HG03025 (cell line): ENCODE data around the gene TMEM259.

ENCODE experiments used
- ATAC-seq: cut with Tn5 transposase; IDR thresholded peaks from one replicate; pipeline ENCODE4 v1.9.1; 2021; ENCODE audit warnings: mild to moderate bottlenecking, moderate library complexity; ENCODE audit not compliant: unreplicated experiment, low FRiP score

The TMEM259 gene

DNA sequence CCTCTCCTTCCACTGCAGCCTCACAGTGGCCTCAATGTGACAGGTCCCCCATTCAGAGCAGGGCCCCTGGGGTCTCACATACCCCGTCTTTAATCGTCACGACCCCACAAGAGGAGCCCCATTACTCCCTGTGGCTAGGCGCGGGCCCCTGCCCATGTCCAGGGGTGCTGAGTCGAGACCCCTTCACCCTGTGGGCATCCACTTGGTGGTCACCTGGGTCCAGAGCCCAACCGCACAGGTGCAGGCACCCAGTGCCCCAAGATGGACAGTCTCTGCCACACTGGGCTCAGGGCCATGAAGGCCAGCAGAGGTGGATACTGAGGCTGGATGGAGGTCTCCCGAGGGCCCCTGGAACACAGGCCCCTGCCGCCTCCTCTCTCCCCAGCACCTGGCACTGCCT lies 3.0 kb downstream of the TMEM259 start:
- ATAC-seq, result no peak

DNA sequence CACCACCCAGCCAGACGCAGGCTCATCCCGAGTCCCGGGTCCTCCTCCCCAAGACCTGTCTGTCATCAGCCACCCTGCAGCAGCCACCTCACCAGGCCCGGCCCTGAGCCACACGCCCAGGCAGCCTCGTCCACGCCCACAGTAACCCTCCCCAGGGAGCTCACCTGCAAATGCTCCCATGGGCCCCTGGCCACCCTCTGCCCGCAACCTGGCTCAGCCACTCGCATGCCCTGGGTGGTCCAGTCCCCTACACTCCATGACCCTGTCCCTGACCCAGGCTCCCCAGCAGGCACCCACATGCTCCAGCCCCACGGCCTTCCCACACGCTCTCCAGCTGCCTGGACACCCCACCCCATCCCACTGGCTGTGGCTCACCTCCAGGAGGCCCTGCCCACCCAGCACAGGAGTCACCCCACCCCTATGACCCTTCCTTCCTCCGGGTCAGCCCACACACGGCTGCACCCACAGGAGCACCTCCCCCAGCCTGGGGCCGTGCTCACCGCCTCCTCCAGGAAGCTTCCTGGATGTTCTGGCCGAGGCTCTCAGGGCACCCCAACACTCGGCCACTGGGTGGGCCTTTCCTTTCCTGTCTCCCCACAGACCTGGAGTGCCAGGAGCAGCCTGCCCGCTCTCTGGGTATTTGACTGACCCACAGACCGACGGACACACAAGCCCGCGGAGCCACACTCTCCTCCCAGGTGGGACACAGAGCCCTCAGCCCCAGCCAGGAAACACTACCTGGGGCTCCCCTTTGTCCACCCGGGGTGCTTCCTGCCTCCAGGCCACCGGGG lies 3.6 kb downstream of the TMEM259 start:
- ATAC-seq, result no peak

DNA sequence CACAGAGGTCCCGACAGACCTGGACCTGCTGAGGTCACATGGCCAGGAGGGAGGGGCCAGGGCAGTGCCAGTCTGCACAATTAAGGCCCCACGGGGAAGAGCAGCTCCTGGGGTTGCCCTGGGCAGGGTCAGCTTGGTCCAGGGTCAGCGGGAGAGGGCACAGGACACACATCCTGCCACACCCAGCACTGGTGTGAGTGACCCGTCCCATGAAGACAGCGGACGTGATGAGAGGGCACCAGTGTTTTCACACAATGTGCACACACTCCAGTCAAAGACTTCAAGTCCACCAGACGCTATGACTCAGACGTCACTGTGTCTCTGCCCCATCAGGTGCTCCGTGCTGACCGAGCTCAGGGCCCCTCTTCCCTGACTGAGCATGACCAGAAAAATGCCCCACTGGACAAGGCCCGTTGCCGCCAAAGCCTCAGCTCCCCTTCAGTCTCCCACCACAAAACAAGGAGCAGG lies 4.2 kb downstream of the TMEM259 start:
- ATAC-seq, result no peak

DNA sequence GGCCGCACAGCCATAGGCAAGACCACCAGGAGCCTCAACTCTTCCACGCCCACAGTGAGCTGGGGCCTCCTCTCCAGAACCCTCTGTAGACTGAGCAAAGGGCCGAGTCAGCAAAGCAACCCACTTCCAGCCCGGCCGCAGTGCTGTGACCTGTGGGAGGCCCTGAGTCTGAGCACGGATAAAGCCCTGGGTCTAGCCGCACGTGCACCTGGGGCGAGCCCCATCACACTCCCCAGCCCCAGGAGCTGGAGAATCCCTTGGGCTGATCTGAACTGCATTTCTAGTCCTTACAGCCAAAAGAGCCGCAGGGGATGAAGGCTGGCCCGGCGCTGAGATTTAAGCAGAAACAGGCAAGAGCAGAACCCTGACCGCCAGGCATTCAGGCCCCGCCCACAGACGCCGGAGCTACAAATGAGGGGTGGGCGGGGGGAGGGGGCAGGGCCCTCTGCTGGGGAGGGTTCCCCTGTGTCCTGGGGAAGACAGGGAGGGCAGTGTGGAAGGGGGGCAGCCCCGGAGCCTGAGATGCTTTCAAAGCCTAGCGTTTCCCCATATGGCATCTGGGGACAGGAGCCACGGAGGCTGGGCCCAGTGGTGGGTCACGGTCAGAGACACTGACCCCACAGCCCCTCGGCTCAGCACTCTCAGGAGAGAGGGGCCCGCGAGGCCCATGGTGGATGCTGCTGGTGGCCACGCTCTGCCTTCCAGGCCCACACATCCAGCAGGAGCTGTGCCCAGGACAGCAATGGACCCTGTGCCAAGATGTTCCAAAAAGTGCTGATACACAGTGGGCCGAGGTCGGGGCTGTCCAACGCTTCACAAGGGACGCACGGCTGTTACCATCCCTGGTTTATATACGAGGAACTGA lies 4.9 kb downstream of the TMEM259 start:
- ATAC-seq, result no peak

DNA sequence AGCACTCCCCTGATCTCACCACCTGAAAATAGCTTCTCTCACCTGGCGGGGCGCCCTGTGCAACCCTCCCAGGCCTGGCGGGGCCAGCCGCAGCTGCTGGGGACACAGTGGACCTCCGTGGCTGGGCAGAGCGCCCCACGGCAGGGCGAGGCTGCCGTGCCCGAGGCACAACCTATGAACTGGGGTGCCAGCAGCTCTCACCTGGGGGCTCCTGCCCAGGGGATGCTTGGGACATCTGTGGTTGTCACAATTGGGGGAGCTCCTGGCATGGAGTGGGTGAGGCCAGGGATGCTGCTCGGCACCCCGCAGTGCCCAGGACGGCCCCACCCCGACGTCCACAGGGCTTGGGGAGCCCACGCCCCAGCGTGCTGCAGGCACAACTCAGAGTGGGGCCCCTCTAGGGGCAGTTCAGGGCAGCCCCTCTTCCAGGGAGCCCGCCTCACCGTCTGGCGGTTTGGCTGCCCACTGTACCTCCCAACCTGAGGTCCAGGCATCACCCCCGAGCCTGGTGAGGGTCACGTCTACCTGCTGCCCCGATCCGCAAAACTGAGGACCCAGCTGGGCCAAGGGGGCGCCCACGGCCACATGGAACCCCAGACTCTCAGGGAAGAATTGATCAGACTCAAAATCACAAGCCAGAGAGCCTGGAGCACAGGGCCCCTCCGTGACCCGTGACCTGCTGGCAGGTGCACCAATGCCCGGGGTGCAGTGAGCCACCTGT lies 5.7 kb downstream of the TMEM259 start:
- no peak for ATAC-seq

DNA sequence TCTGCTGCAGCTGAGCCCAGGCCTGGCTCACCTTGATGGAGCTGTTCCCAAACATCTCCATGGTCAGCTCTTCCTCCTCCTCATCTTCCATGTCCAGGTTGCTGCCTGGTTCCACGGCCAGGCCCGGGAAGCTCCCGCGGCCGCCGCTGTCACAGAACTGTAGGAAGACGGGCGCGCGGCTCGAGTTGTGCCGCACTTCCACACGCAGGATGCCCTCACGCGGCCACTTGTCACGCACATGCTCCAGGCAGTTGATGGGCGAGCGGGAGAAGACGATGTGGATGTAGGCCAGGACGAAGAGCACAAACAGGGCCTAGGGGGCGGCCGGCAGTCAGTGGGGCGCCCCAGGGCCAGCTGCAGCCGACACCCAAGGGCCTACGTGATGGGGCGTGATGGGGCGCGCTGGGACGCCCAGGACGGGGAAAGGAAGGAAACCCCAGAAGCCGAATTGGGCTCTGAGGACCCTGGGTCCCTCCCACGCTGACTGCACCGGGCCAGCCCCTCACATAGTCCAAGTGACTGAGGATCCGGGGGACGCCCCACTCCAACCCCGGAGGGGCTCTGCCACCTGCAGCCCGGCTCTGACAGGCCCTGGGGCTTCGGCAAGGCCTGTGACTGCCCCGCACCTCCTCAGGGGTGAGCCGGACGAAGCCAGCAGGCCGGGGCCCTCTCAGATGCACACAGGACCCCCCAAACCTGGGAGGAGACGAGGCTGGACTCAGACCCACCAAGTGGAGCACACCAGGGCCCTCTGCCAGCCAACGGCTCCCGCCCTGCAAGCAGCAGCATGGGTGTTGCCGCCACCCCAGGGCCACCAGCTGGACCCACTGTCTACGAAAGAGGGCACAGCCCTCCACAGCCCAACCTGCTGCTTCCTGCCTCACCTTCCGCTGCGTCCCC lies 6.5 kb downstream of the TMEM259 start:
- no peak for ATAC-seq

DNA sequence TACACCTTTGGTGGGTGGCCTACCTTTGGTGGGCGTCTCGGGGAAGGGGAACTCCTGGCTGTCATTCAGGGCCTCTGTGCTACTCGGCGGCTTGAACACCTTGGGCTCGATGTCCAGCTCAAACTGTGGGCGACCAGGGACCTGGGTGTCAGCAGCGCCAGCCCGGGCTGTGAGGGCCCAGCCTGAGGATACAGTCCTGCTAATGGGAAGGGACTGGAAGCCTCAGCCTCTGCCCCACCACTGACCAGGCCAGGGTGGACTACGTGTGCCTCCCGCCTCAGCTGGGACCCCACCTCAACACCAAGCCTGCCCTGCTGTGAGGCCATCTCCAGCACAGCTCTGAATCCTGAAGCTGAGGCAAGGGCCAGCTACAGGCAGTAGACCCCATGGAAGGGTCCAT lies 7.7 kb downstream of the TMEM259 start:
- no peak for ATAC-seq

DNA sequence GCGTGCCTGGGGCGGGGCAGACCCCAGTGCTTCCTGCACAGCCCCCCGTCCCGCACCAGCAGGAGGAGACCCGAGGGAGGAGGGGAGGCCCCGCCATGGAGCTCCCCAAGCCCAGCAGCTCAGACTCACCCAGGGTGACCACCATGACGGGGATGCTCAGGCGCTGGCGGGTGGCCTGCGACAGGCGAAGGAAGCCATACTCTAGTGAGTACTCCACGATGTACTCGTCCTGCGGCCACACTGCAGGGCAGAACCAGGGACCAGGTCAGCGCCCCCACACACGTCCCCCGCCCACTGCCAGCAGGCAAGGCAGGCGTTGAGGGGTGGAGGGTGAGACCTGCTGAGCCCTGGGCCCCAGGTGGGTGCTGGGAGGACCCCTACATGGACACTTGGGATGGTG lies 8.6 kb downstream of the TMEM259 start:
- ATAC-seq, result no peak

DNA sequence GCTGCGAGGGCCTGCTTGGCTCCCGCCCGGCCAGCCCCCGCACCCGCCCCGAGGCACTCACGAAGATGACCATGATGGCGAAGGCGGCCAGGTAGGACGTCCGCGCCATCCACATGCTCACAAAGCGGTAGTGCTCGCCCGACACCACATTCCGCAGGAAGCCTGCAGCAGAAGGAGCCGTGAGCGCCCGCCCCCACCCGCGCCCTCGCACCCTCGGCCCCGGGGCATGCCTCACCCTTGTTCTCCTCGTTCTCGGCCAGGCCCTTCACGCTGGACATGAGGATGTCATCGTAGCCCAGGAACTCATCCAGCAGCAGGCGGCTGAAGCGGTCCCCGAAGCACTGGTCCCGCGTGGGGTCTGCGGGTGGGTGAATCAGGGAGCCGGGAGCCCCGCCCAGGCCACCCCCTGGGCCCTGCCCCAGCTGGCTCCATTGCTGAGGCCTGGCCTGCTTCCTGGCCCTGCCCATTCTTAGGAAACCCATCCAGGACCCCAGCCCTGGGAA lies 9.0 kb downstream of the TMEM259 start:
- no peak for ATAC-seq

DNA sequence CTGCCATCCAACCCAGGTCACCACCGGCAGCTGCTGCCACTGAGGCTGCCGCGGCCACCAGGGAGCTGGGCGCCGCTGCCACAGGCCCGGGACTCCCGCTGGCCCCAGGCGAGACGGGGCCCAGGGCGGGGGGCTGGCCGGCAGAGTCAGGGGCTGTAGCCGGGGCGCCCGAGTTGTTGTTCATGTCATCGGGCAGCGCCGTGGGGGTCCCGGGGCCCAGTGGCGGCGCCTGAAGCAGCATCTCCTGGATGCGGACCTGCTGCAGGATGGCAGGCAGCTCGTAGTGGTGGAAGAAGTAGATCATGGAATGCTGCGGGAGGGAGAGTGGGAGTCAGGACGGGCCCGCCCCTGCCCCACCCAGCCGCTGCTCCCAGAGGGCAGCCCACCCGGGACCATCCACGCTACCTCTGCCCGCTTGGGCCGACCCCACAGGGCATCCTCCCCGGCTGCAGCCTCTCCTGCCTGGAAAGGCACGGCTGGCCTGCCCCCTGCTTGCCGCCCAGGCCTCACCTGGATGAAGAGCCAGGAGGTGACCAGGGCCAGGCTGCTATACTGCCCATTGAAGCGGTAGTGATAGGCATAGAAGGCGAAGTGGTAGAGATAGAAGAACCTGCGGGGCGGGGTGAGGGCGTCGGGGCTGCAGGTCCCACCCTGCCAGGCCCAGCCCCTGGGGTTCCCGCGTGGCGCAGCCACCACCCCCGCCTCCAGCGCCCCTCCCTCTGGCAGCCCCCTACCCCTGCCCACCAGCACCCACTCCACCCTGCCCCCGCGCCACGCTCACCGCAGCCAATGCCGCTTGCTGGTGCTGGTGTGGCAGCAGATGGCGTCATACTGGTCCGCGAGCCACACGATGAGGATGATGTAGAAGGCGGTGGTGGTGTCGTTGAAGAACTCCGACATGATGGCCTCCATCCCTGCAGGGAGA lies 10.1 kb downstream of the TMEM259 start:
- ATAC-seq, result no peak

DNA sequence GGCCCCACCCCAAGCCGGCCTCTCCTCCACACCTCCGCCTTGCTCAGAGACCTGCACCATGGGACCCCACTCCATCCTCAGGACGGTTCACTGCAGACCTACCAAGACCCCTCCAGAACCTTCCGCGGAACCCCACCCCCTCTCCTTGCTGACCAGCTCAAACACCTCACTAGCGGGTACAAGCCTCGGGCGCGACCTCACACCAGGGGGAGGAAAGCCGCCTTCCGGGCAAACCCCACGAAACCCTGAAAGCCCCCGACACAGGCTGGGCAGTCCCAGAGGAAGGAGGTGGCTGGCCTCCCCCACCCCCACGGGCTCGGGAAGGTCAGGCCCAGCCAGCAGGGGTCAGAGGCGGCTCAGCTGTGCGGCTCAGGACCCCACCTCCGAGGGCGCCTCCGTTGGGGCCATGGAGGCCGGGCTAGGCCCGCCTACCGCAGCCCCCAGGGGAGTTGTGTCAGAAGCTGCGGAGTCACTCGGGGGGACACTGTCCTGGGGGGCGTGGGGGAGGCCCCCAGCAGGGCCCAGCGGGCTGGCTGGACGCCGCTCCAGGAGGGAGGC lies 10.9 kb downstream of the TMEM259 start:
- no peak for ATAC-seq

DNA sequence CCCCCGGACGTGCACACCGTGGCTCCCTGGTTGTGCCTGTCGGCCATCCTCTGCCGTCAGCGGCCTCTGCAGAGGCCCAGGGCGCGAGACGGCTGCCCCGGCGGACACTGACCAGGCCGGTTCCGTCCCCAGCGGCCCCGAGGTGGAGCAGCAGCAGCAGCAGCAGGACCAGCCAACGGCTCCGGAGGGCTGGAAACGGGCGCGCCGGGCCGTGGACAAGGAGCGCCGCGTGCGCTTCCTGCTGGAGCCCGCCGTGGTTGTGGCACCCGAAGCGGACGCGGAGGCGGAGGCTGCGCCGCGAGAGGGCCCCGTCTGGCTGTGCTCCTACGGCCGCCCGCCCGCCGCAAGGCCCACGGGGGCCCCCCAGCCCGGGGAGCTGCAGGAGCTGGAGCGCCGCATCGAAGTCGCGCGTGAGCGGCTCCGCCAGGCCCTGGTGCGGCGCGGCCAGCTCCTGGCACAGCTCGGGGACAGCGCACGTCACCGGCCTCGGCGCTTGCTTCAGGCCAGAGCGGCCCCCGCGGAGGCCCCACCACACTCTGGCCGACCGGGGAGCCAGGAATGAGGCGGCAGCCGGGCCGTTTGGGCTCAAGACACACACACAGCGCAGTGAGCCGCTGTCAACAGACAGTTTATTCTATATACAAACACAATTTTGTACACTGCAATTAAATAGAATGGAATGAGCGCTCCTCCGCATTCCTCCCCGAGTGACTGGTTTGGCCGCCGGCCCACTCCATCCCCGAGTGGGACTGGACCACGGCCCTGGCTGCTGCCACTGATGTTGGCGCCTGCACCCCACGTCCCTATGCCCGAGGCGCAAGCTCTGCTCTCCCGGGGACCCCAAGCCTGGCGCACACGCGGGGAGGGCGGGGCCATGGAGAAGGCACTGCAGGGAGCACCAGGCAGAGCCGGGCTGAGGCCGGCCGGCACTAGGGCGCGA lies 11.6 kb downstream of the TMEM259 start:
- no peak for ATAC-seq

DNA sequence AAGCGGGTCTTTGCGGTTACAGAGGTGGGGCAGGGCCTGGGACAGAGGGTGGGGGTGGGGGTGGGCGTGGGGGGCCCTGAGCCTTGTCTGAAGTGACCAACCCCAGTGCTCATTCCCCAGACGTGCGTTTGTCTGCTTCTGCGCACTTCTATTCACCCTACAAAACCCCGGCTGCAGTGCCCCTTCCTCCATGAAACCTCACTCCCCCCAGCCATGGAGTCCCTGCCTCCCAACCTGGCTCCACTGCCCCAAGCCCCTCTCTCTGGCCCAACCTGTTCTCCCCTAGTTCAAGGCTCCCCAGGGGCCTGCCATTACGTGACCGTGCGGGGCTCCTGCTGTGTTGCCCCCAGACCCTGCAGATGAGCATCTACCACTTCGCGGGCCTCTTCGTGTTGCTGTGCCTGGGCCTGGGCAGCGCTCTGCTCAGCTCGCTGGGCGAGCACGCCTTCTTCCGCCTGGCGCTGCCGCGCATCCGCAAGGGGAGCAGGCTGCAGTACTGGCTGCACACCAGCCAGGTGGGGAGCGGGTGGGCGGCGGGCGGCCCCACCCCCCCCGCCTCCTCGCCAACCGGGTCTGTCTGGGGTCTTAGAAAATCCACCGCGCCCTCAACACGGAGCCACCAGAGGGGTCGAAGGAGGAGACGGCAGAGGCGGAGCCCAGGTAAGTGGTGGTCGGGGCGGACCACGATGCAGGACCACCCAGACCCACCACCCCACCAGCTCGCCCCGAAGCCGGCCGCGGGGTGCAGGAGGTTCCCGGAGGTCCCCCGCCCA lies 12.5 kb downstream of the TMEM259 start:
- ATAC-seq, result no peak

DNA sequence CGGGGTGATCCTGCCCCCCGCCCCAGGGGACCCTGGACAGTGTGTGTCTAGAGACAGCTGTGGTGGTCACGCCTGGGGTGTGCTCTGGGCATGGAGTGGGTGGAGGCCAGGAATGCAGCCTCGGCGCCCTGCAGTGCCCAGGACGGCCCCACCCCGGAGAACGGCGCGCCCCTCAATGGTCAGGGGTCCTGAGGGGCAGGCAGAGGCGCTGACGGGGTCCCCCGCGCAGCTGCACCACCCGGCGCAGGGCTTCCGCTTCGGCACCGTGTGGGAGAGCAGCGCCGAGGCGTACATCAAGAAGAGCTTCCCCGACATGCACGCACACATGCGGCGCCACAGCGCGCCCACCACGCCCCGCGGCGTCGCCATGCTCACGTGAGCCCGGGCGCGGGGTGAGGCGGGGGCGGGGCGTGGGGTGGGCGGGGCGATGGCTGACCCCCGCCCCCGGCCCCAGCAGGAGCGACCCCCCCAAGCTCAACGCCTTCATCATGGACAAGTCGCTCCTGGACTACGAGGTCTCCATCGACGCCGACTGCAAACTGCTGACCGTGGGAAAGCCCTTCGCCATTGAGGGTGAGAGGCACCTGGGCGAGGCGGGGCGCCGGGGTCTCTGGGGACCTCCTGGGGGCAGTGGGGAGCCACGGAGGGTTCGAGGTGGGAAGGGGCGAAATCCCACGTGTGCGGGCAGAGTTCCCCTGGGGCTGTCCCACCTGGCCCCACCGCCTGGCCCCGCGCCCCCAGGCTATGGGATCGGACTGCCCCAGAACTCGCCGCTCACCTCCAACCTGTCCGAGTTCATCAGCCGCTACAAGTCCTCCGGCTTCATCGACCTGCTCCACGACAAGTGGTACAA lies 13.3 kb downstream of the TMEM259 start:
- no peak for ATAC-seq

DNA sequence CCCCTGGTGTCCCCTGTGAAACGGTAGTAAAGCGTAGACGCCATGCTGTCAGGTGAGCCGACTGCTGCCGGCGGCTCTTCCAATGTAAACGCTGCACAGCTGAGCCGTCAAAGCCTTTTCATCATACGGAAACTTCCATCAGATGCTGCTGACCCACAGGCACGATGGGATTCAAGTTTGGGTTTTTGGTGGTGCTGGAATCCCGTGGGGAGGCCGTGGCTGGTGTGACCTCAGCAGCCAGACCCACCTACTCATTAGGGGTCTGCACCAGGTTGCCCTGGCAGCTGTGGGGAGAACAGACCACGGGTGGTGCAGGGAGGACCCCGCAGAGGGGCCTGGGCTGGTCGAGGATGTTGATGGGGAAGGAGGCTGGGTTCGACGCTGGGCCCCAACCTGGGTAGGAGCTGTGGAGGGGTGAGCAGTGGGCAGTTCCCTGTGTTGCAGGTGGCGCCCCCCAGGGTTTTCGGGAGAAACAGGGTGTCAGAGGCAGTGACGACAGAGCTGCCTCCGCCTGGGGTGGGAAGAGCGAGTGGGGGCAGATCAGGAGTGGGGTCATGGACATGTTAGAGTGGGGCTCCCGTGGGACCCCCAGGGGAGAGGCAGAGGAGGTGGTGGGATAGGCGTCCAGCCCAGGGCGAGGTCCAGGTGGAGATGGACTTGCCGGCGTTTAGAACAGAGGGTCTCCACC lies 14.1 kb downstream of the TMEM259 start:
- no peak for ATAC-seq
